Lung (tissue), 12 donors: ENCODE measurements around the gene SNX22. TPM values are rescaled to one million over a fixed set of nuclear protein-coding genes. Genes with fewer than 3 reads are reported as not detected.

Experiments
- ATAC-seq: fragments of 200-7000 bp; cut with Tn5 transposase; one replicate; pipeline ENCODE4 v1.9.1; 2020; ENCODE audit warnings: moderate number of reproducible peaks; ENCODE audit not compliant: insufficient read depth, low FRiP score
- DNase-seq, 3 donors: peaks; one replicate each; pipeline ENCODE4 v3.0.0-alpha.2; 2013 to 2017
- H3K27ac ChIP-seq, 2 donors: one replicate each; pipeline ENCODE4 v1.5.1; 2013; ENCODE audit warnings: mild to moderate bottlenecking in 2 of 2, moderate library complexity in 2 of 2, control low read depth in 1 of 2, inconsistent platforms in 1 of 2, low read depth in 1 of 2, low read length in 1 of 2
- H3K27me3 ChIP-seq, 3 donors: one replicate each; pipeline ENCODE4 v1.5.1; 2013; ENCODE audit warnings: low read length in 2 of 3; ENCODE audit not compliant: control insufficient read depth in 3 of 3, insufficient read depth in 3 of 3
- H3K36me3 ChIP-seq, 4 donors: one replicate each; pipeline ENCODE4 v1.5.1; 2013; ENCODE audit warnings: low read length in 4 of 4, mild to moderate bottlenecking in 1 of 4, moderate library complexity in 1 of 4; ENCODE audit not compliant: control insufficient read depth in 4 of 4, insufficient read depth in 4 of 4
- H3K4me1 ChIP-seq, 5 donors: one replicate each; pipeline ENCODE4 v1.5.1; 2013; ENCODE audit warnings: low read length in 5 of 5, mild to moderate bottlenecking in 2 of 5, moderate library complexity in 1 of 5; ENCODE audit not compliant: control insufficient read depth in 5 of 5, insufficient read depth in 5 of 5
- H3K4me3 ChIP-seq: one replicate; pipeline ENCODE4 v1.5.1; 2013; ENCODE audit warnings: mild to moderate bottlenecking, control low read depth, moderate library complexity
- H3K9ac ChIP-seq, 2 donors: one replicate each; pipeline ENCODE4 v1.5.1; 2013; ENCODE audit warnings: low read length in 2 of 2, control low read depth in 1 of 2; ENCODE audit not compliant: insufficient read depth in 1 of 2
- H3K9me3 ChIP-seq, 4 donors: one replicate each; pipeline ENCODE4 v1.5.1; 2013; ENCODE audit warnings: low read length in 3 of 4, mild to moderate bottlenecking in 1 of 4, moderate library complexity in 1 of 4; ENCODE audit not compliant: control insufficient read depth in 4 of 4, insufficient read depth in 3 of 4
- CTCF ChIP-seq: IDR thresholded peaks from 2 replicates; pipeline ENCODE4 v1.5.1; 2012; ENCODE audit warnings: mild to moderate bottlenecking; ENCODE audit errors: control extremely low read depth, extremely low read depth
- WGBS, 2 donors: extraction: QIAGEN DNeasy Blood & Tissue Kit; methylation state at CpG; one replicate each; pipeline ENCODE4 v1.1.7; 2013; 5-methylcytosine and 5-hydroxymethylcytosine counted together
- polyA plus RNA-seq, 2 donors: library from polyadenylated mRNA; stranded (reverse); fragments of 200-250 nt; gene quantifications; one replicate each; pipeline ENCODE4 v1.2.1, GENCODE V29; 2013
- total RNA-seq, 2 donors: library from RNA; depleted of rRNA in 1 of 2; stranded (reverse); fragments of >200 nt in 1 of 2; gene quantifications; one replicate each; pipeline ENCODE4 v1.2.1, GENCODE V29; 2014 to 2021
- donor health status: control.
- donor health status: control.
- donor health status: Bipolar disorder and iron deficiency.
- donor health status: healthy.
- donor health status: DM: yes; HTN: yes; CAD: no.

Gene SNX22
- total and polyA plus RNA-seq, 4 donors: 3.4 to 20.3 (median 9.2) TPM

- peaks cover 7 to 31% (median 12%) of the 10 kb centered on the region in 5 donors for H3K4me1 ChIP-seq
- 87 to 91% methylated on average over 4 of the region's 4 CpGs for WGBS, 2 donors
- peak overlapping the region in 1 of 2 donors; percentile 49 for H3K27ac ChIP-seq
- no peak overlapping the region for H3K9ac ChIP-seq
- H3K36me3 ChIP-seq: peaks cover 0 to 15% (median 9%) of the 10 kb centered on the region in 4 donors
- no peak overlapping the region for H3K4me3 ChIP-seq
- no peak for TF ChIP-seq CTCF
- ATAC-seq (no peak), DNase-seq (no peak)
- H3K27me3 ChIP-seq: no peaks in the 10 kb centered on the region
- no peaks in the 10 kb centered on the region for H3K9me3 ChIP-seq
Measured at GRCh38 chr15:64164436-64164835, 12.9 kb downstream of the SNX22 start.

- no peak for DNase-seq
- H3K27me3 ChIP-seq: no peaks in the 10 kb centered on the region
Measured at GRCh38 chr15:64166102-64166890, 14.8 kb downstream of the SNX22 start.

GRCh38 chr15:64180235-64180824, 28.8 kb downstream of the SNX22 start:
- H3K27ac ChIP-seq: no peak overlapping the region
- H3K4me3 ChIP-seq: no peak overlapping the region
- H3K4me1 ChIP-seq: no peaks in the 10 kb centered on the region
- TF ChIP-seq CTCF: no peak
- H3K36me3 ChIP-seq: peaks cover 7 to 26% (median 14%) of the 10 kb centered on the region in 4 donors
- no peak overlapping the region for H3K9ac ChIP-seq
- no peaks in the 10 kb centered on the region for H3K27me3 ChIP-seq
- DNase-seq (no peak), ATAC-seq (no peak)
- no peaks in the 10 kb centered on the region for H3K9me3 ChIP-seq
- 77 to 81% methylated on average over 8 of the region's 8 CpGs for WGBS, 2 donors

More at GRCh38 chr15:64166102-64166890, 14.8 kb downstream of the SNX22 start:
- WGBS, 2 donors: 93 to 94% methylated on average over 5 of the region's 5 CpGs
- Histone ChIP-seq H3K9me3 (no peaks in the 10 kb centered on the region), H3K4me3 (no peak overlapping the region), H3K9ac (no peak overlapping the region), H3K27ac (no peak overlapping the region), H3K36me3 (peaks cover 0 to 10% (median 5%) of the 10 kb centered on the region in 4 donors), H3K4me1 (peaks cover 5 to 29% (median 10%) of the 10 kb centered on the region in 5 donors)
- ATAC-seq: no peak
- TF ChIP-seq CTCF: no peak
